Heart left ventricle (tissue), 13 donors: ENCODE measurements around the gene ZYG11B.

ENCODE experiments used
- CTCF ChIP-seq, 12 donors: fragments of 200-600 bp; sonication (generic) in 4 of 12; IDR thresholded peaks; one replicate each; pipeline versions ENCODE4 v1.5.0 to v1.8.0; 2018 to 2022; ENCODE audit warnings: antibody characterized with exemption in 12 of 12, mild to moderate bottlenecking in 5 of 12
- POLR2A ChIP-seq, 2 donors: fragments of 450-650 bp; IDR thresholded peaks; one replicate each; pipeline ENCODE4 v1.6.1; 2017; ENCODE audit warnings: antibody characterized with exemption in 2 of 2, mild to moderate bottlenecking in 2 of 2, moderate library complexity in 2 of 2
- donor health status: ischemic (EF 13 %, LVEDD 7.1; RV severe dilation, severe dysfunction).
- donor health status: DM: no; HTN: yes; CAD: no.
- donor health status: DM: no; HTN: no; CAD: no.
- donor health status: ischemic (EF 25% LVEDD 6.9; RV normal size, moderate dysfunction).
- donor health status: ischemic (EF 25% LVEDD 5.7; RV mildly dilated, moderate dysfunction).
- donor health status: ischemic (EF 35%, LVEDD 5.7; RV mildly dilated, moderate dysfunction).
- donor health status: nonischemic (EF 11% LVEDD 7.7; RV severe dilation, severe dysfunction).
- donor health status: DM: yes; HTN: yes; CAD: no.
- donor health status: PGD.
- donor health status: ischemic (EF 29% LVEDD 5.4; RV normal size, mild dysfunction).
- donor health status: nonischemic (EF 23%, LVEDD 6.1; RV moderate dilation, normal function).

DNA sequence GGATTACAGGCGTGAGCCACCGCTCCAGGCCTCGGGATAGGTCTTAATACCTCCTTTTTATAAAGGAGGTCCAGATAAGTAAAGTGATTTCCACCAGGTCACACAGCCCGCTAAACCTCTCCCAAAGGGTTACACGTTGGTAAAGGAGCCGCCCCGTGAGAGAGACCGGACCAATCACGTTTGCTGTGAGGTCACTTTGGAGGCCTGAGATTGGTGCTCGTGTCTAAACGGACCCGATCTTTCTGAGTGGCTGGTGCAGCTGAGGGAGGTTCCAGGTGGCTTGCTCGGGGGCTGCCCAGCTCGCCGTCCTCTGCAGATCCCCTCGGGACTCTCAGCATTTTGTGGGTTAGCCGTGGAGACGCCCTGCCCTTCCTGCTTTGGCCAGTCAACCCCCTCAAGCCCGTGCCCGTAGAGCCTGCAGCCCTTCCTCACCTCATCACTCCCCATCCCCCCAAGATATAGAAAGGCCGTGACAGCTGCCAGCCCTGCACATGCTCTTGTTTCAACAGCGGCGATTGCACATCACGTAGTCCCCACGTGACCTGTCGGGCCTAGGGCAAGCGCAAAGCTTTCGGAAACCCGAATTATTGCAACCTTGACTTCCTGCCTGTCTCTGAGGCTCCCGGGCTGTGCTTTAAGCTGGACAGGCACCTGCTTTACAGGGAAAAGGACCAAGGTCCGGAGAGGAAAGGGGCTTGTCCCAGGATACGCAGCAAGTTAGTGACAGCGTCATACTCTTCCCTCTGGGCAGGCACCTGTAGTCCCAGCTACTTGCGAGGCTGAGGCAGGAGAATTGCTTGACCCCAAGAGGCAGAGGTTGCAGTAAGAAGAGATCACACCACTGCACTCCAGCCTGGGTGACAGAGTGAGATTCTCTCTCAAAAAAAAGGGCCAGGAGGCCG is 23.1 kb upstream of the ZYG11B start:
- TF ChIP-seq CTCF (IDR thresholded peaks at IDR 0.05): no peak
- peak in 1 of 2 donors; percentile 67 for TF ChIP-seq POLR2A (IDR thresholded peaks at IDR 0.05)
